Calu3 (cell line): ENCODE results near the gene TUBGCP6. TPM values are rescaled to one million over a fixed set of nuclear protein-coding genes. Genes with fewer than 3 reads are reported as not detected.

Experiments used
- BruUV-seq: library from RNA; stranded (reverse); fragments of 400-500 nt; replicated peaks from 2 replicates; lab custom pipeline; 2021; lab: Mats Ljungman, UMichigan
- CTCF ChIA-PET: fragments of 300-600 bp; sonication (Branson Sonifier 250); formaldehyde crosslinking; loops from one replicate; lab custom pipeline; 2022; ENCODE audit warnings: antibody characterized with exemption; lab: Charles Lee
- DNase-seq: peaks from one replicate; pipeline ENCODE4 v3.0.0; 2022
- H3K27ac Mint-ChIP-seq: one replicate; pipeline ENCODE4 v1.8.0; 2022; ENCODE audit warnings: mixed read lengths; ENCODE audit not compliant: unreplicated experiment
- H3K27me3 Mint-ChIP-seq: one replicate; pipeline ENCODE4 v1.8.0; 2022; ENCODE audit warnings: mixed read lengths; ENCODE audit not compliant: unreplicated experiment
- H3K36me3 Mint-ChIP-seq: one replicate; pipeline ENCODE4 v1.8.0; 2022; ENCODE audit warnings: mild to moderate bottlenecking, moderate library complexity, mixed read lengths; ENCODE audit not compliant: insufficient read depth, unreplicated experiment
- H3K4me1 Mint-ChIP-seq: one replicate; pipeline ENCODE4 v1.8.0; 2022; ENCODE audit warnings: mild to moderate bottlenecking, low read depth, mixed read lengths; ENCODE audit not compliant: unreplicated experiment
- H3K4me3 Mint-ChIP-seq: one replicate; pipeline ENCODE4 v1.8.0; 2022; ENCODE audit warnings: mild to moderate bottlenecking, low read depth, moderate library complexity, mixed read lengths; ENCODE audit not compliant: unreplicated experiment
- H3K9me3 Mint-ChIP-seq: one replicate; pipeline ENCODE4 v1.8.0; 2022; ENCODE audit warnings: low read depth, mixed read lengths; ENCODE audit not compliant: unreplicated experiment
- intact Hi-C: fragments of 100-400 bp; cut with micrococcal nuclease; formaldehyde crosslinking; loops from one replicate; pipeline ENCODE4 v1.10.0; 2022; ENCODE audit not compliant: unreplicated experiment
- total RNA-seq: library from RNA; stranded (reverse); gene quantifications from 2 replicates; pipeline ENCODE4 v1.2.3, GENCODE V29; 2022
- TF ChIP-seq, protein P1 (sequence below): fragments of 200-600 bp; IDR thresholded peaks from one replicate; pipeline ENCODE4 v1.8.0; 2022; ENCODE audit warnings: antibody characterized with exemption; ENCODE audit not compliant: unreplicated experiment

TUBGCP6 gene
- total RNA-seq, 1 experiment from 2014 or later = 49.7 TPM

DNA sequence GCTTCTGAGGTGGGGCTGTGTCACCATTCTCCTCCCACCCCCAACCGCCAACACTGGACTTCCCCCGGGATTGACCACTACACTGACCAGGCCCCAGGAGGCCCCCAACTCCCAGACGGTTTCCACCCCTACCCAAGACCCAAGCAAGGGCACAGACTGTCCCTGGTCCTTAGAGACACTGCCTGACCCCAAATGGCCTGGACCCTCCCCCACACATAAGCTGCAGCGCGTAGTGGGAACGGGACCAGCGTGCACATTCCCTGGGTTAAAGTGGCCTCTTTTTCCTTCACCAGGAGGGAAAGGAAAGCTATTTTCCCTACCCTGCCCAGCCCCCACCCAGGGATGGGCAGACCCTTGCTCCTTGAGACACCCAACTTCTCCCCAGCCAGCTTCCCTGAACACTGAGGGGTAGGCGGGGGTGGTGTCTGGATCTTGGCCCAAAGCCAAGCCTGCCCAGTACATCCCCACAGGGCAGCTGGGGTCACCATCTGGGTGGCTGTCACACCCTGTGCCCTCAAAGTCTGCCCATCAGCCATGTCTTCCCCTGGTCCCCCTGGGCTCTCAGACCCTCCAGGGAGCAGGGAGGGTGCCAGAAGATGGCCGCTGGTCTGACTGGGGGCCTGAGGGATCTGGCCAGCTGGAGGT lies 18.3 kb upstream of the TUBGCP6 start:
- peaks cover 9% of the 10 kb centered on the region for H3K4me1 Mint-ChIP-seq
- no peak for DNase-seq
- H3K9me3 Mint-ChIP-seq = no peaks in the 10 kb centered on the region
- H3K27me3 Mint-ChIP-seq = no peaks in the 10 kb centered on the region
- H3K4me3 Mint-ChIP-seq = no peak overlapping the region
- intact Hi-C loops = no loop called here
- BruUV-seq = no TSS peak
- H3K27ac Mint-ChIP-seq = no peak overlapping the region
- TF ChIP-seq, protein P1, sequence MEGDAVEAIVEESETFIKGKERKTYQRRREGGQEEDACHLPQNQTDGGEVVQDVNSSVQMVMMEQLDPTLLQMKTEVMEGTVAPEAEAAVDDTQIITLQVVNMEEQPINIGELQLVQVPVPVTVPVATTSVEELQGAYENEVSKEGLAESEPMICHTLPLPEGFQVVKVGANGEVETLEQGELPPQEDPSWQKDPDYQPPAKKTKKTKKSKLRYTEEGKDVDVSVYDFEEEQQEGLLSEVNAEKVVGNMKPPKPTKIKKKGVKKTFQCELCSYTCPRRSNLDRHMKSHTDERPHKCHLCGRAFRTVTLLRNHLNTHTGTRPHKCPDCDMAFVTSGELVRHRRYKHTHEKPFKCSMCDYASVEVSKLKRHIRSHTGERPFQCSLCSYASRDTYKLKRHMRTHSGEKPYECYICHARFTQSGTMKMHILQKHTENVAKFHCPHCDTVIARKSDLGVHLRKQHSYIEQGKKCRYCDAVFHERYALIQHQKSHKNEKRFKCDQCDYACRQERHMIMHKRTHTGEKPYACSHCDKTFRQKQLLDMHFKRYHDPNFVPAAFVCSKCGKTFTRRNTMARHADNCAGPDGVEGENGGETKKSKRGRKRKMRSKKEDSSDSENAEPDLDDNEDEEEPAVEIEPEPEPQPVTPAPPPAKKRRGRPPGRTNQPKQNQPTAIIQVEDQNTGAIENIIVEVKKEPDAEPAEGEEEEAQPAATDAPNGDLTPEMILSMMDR = no peak
- CTCF ChIA-PET = interaction anchor here (0.7 to 1.0 kb wide), 2 partner anchors 43 to 79 kb away, joined by 3 to 4 read pairs; no protein-coding TSS in a partner anchor
- peaks cover 21% of the 10 kb centered on the region for H3K36me3 Mint-ChIP-seq

DNA sequence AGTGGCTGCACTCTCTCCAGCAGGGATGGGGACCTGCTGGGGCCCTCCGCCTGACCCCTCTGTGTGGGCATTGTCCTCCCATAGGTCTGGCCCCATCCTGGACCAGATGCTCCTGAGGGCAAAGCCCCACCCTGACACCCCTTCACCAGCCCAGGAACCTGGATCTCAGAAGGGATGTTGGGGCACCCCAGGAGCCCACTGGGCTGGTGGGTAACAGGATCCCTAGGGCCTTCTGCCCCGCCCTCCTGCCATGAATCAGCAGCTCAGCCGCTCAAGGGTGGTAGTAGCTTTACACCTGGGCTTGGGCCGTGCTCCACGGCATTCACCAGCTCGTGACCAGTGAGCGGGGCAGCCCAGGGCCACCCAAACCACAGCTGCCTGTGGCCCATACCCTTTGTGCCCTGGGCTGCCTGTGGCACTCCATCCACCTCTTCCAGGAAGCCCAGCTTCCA lies 17.7 kb upstream of the TUBGCP6 start:
- Mint-ChIP-seq H3K4me1 (peaks cover 9% of the 10 kb centered on the region), H3K36me3 (peaks cover 21% of the 10 kb centered on the region), H3K4me3 (peak overlapping the region; percentile 61), H3K27ac (peak overlapping the region; percentile 72), H3K27me3 (no peaks in the 10 kb centered on the region), H3K9me3 (no peaks in the 10 kb centered on the region)
- CTCF ChIA-PET = interaction anchor here (0.7 to 1.0 kb wide), 2 partner anchors 44 to 79 kb away, joined by 3 to 4 read pairs; no protein-coding TSS in a partner anchor
- DNase-seq = peak; percentile 58
- BruUV-seq = no TSS peak
- intact Hi-C loops = no loop called here
- TF ChIP-seq, protein P1 = no peak

DNA sequence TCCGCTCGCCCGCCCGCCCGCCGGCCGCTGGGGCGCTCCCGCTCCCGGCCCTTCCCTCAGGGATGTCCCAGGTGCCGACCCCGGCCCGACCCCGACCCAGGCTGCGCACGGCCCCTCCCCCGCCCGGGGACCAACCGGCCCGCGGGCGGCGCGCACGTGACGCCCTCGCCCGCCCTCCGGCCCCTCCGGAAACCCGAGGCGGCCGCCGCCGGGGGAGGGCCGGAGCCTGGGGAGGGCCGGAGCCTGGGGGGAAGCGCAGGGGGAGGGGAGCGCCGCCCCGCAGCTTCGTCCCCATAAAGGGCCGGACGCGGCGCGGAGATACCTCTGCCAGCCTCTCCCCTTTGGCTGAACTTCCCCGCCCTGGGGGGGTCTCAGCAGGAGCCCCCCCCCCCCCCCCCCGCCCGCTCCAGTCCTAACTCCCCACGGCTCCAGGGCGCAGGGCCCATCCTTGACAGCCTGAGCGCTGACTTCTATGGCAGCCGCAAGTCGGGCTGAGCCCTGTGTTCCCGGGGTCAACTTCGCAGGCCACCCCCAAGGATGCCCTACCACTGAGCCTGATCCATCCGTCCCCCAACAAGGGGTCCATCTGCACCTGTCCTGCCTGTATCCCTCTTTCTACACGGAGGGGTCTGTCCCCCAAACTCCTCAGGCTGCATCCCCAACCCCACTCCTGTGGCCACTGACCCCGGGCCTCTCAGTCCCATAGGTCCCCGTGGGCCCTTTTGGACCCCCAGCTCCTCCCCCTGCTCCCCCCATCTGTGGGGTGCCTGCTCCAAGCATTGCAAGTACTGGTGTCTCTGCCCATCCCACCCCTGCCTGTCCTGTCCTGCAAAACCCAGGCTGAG lies 17.0 kb upstream of the TUBGCP6 start, which contains the start of gene MAPK12:
TSS of gene MAPK12 (minus strand) at position 69 of the 845 bp plus-strand sequence. CDS start 174 bp downstream, outside the sequence.
- CTCF ChIA-PET = interaction anchor here (1.0 kb wide), 1 partner anchor 45 kb away, joined by 4 read pairs; no protein-coding TSS in a partner anchor
- BruUV-seq = no TSS peak
- H3K4me3 Mint-ChIP-seq = peak within 1 kb of the TSS; percentile 61
- intact Hi-C loops = no loop called here
- no peaks in the 10 kb centered on the region for H3K9me3 Mint-ChIP-seq
- DNase-seq = peak; percentile 43
- H3K4me1 Mint-ChIP-seq = peaks cover 9% of the 10 kb centered on the region
- peaks cover 21% of the 10 kb centered on the region for H3K36me3 Mint-ChIP-seq
- TF ChIP-seq, protein P1 = no peak
- no peaks in the 10 kb centered on the region for H3K27me3 Mint-ChIP-seq
- peak within 1 kb of the TSS; percentile 72 for H3K27ac Mint-ChIP-seq

DNA sequence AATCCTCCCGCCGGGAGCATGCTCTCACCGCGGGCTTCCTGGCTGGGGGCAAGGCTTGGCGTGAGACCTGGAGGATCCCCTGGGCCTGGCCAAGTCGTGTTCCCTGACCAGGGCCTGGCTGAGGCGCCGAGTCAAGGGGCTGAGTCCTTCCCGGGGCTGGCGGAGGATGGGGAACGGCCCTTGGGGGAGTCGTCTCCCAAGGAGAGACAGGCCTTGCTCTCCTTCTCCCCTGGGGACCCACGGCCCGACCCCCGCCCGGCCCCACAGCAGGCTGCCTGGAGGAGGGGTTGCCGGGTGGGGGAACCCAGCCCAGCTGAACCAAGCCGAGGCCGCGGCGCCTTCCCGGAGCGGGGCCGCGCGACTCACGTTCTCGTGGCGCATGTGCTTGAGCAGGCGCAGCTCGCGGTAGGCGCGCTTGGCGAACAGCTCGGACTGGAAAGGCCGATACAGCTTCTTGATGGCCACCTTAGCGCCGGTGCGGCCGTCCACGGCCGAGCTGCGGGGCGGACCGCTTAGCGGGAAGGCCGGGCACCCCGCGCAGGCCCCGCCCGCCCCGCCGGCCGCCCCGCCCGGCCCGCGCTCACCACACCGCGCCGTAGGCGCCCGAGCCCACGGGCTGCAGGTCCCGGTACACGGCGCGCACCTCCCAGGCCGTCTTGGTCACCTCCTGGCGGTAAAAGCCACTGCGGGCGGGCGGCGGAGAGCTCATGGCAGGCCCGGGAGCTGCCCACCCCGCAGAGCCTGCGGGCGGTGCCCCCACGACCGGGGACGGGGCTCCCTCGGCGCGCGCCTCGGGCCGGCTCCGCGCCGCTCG lies 16.2 kb upstream of the TUBGCP6 start:
- H3K27me3 Mint-ChIP-seq = no peaks in the 10 kb centered on the region
- TF ChIP-seq, protein P1 = no peak
- peaks cover 9% of the 10 kb centered on the region for H3K4me1 Mint-ChIP-seq
- H3K36me3 Mint-ChIP-seq = peaks cover 21% of the 10 kb centered on the region
- H3K9me3 Mint-ChIP-seq = no peaks in the 10 kb centered on the region
- H3K27ac Mint-ChIP-seq = no peak overlapping the region
- CTCF ChIA-PET = no interaction called here
- no TSS peak for BruUV-seq
- H3K4me3 Mint-ChIP-seq = peak overlapping the region; percentile 58
- intact Hi-C loops = no loop called here
- peak; percentile 55 for DNase-seq
